Stimulated activated naive CD8-positive, alpha-beta T cell treated with anti-CD3 and anti-CD28 coated beads, Interleukin-15, Interleukin-2, amounts not matched to agents 100 ng/mL and 50 ng/mL, for 24 hours (primary cell): ENCODE results near the gene GNG8.
A peak's percentile ranks its signal among the peaks of the same experiment; 100 is the strongest.

Source experiments
- H3K27ac Mint-ChIP-seq: one replicate; pipeline ENCODE4 v1.8.0; 2021; ENCODE audit warnings: mild to moderate bottlenecking, mixed read lengths
- H3K27me3 Mint-ChIP-seq: one replicate; pipeline ENCODE4 v1.8.0; 2021; ENCODE audit warnings: mixed read lengths
- H3K36me3 Mint-ChIP-seq: one replicate; pipeline ENCODE4 v1.8.0; 2021; ENCODE audit warnings: low read depth, mixed read lengths
- H3K4me1 Mint-ChIP-seq: one replicate; pipeline ENCODE4 v1.8.0; 2021; ENCODE audit warnings: low read depth, mixed read lengths
- H3K4me3 Mint-ChIP-seq: one replicate; pipeline ENCODE4 v1.8.0; 2021; ENCODE audit warnings: mild to moderate bottlenecking, mixed read lengths
- H3K9me3 Mint-ChIP-seq: one replicate; pipeline ENCODE4 v1.8.0; 2021; ENCODE audit warnings: mixed read lengths

The GNG8 gene

GRCh38 chr19:46654621-46655152, 18.7 kb upstream of the GNG8 start:
- Mint-ChIP-seq H3K4me3 (no peak overlapping the region), H3K27me3 (peaks cover 50% of the 10 kb centered on the region), H3K36me3 (no peaks in the 10 kb centered on the region), H3K9me3 (no peaks in the 10 kb centered on the region), H3K4me1 (peaks cover 12% of the 10 kb centered on the region), H3K27ac (no peak overlapping the region)

- peaks cover 61% of the 10 kb centered on the region for H3K27me3 Mint-ChIP-seq
- H3K36me3 Mint-ChIP-seq, result peaks cover 6% of the 10 kb centered on the region
- no peak overlapping the region for H3K27ac Mint-ChIP-seq
- peaks cover 11% of the 10 kb centered on the region for H3K4me1 Mint-ChIP-seq
- H3K9me3 Mint-ChIP-seq, result no peaks in the 10 kb centered on the region
- peak overlapping the region; percentile 4 for H3K4me3 Mint-ChIP-seq
Observed at GRCh38 chr19:46650445-46650844, 14.4 kb upstream of the GNG8 start.

GRCh38 chr19:46648961-46649960, 13.3 kb upstream of the GNG8 start:
- Mint-ChIP-seq H3K4me1 (peaks cover 11% of the 10 kb centered on the region), H3K27ac (no peak overlapping the region), H3K27me3 (peaks cover 50% of the 10 kb centered on the region), H3K9me3 (no peaks in the 10 kb centered on the region), H3K4me3 (no peak overlapping the region), H3K36me3 (peaks cover 6% of the 10 kb centered on the region)

- Mint-ChIP-seq H3K4me1 (peaks cover 11% of the 10 kb centered on the region), H3K27me3 (peaks cover 47% of the 10 kb centered on the region)
Observed at GRCh38 chr19:46648060-46648960, 12.3 kb upstream of the GNG8 start.

GRCh38 chr19:46646402-46646801, 10.4 kb upstream of the GNG8 start:
- Mint-ChIP-seq H3K4me3 (no peak overlapping the region), H3K27me3 (peaks cover 41% of the 10 kb centered on the region), H3K27ac (no peak overlapping the region), H3K4me1 (peaks cover 11% of the 10 kb centered on the region), H3K36me3 (peaks cover 6% of the 10 kb centered on the region), H3K9me3 (no peaks in the 10 kb centered on the region)

More at GRCh38 chr19:46648060-46648960, 12.3 kb upstream of the GNG8 start:
- Mint-ChIP-seq H3K36me3 (peaks cover 6% of the 10 kb centered on the region), H3K4me3 (no peak overlapping the region), H3K9me3 (no peaks in the 10 kb centered on the region), H3K27ac (peak overlapping the region; percentile 75)

- Mint-ChIP-seq H3K27me3 (peaks cover 29% of the 10 kb centered on the region), H3K27ac (no peak overlapping the region), H3K36me3 (peaks cover 6% of the 10 kb centered on the region), H3K9me3 (no peaks in the 10 kb centered on the region), H3K4me1 (peaks cover 14% of the 10 kb centered on the region), H3K4me3 (no peak overlapping the region)
Observed at GRCh38 chr19:46644720-46645119, 8.7 kb upstream of the GNG8 start.

GRCh38 chr19:46640656-46641055, 4.7 kb upstream of the GNG8 start:
- Mint-ChIP-seq H3K27ac (no peak overlapping the region), H3K4me1 (peaks cover 8% of the 10 kb centered on the region), H3K27me3 (peaks cover 6% of the 10 kb centered on the region), H3K9me3 (no peaks in the 10 kb centered on the region), H3K4me3 (peak overlapping the region; percentile 25), H3K36me3 (no peaks in the 10 kb centered on the region)

GRCh38 chr19:46639358-46640182, 3.6 kb upstream of the GNG8 start:
- Mint-ChIP-seq H3K27ac (no peak overlapping the region), H3K4me1 (peaks cover 12% of the 10 kb centered on the region), H3K27me3 (peaks cover 3% of the 10 kb centered on the region), H3K4me3 (no peak overlapping the region), H3K9me3 (no peaks in the 10 kb centered on the region), H3K36me3 (no peaks in the 10 kb centered on the region)

GRCh38 chr19:46637224-46637623, 1.2 kb upstream of the GNG8 start:
- Mint-ChIP-seq H3K27ac (no peak overlapping the region), H3K4me1 (peaks cover 24% of the 10 kb centered on the region), H3K36me3 (peaks cover 6% of the 10 kb centered on the region)

GRCh38 chr19:46634656-46635218, 1.3 kb downstream of the GNG8 start:
- Mint-ChIP-seq H3K9me3 (no peaks in the 10 kb centered on the region), H3K36me3 (peaks cover 6% of the 10 kb centered on the region), H3K27me3 (no peaks in the 10 kb centered on the region), H3K4me3 (peak overlapping the region; percentile 77), H3K4me1 (peaks cover 18% of the 10 kb centered on the region), H3K27ac (no peak overlapping the region)

More at GRCh38 chr19:46637224-46637623, 1.2 kb upstream of the GNG8 start:
- Mint-ChIP-seq H3K4me3 (no peak overlapping the region), H3K27me3 (peaks cover 3% of the 10 kb centered on the region), H3K9me3 (no peaks in the 10 kb centered on the region)

- peak overlapping the region; percentile 50 for H3K27ac Mint-ChIP-seq
- H3K36me3 Mint-ChIP-seq, result peaks cover 6% of the 10 kb centered on the region
- peak overlapping the region; percentile 84 for H3K4me3 Mint-ChIP-seq
- H3K4me1 Mint-ChIP-seq, result peaks cover 17% of the 10 kb centered on the region
- no peaks in the 10 kb centered on the region for H3K9me3 Mint-ChIP-seq
- no peaks in the 10 kb centered on the region for H3K27me3 Mint-ChIP-seq
Observed at GRCh38 chr19:46634045-46634655, 1.9 kb downstream of the GNG8 start.

- no peaks in the 10 kb centered on the region for H3K27me3 Mint-ChIP-seq
- peak overlapping the region; percentile 41 for H3K27ac Mint-ChIP-seq
- H3K4me1 Mint-ChIP-seq, result peaks cover 19% of the 10 kb centered on the region
- peak overlapping the region; percentile 84 for H3K4me3 Mint-ChIP-seq
- peaks cover 6% of the 10 kb centered on the region for H3K36me3 Mint-ChIP-seq
- no peaks in the 10 kb centered on the region for H3K9me3 Mint-ChIP-seq
Observed at GRCh38 chr19:46633130-46633529, 2.9 kb downstream of the GNG8 start.

- no peak overlapping the region for H3K27ac Mint-ChIP-seq
- peaks cover 24% of the 10 kb centered on the region for H3K4me1 Mint-ChIP-seq
- H3K36me3 Mint-ChIP-seq, result peaks cover 6% of the 10 kb centered on the region
Observed at GRCh38 chr19:46631481-46631880, 4.5 kb downstream of the GNG8 start.

More at GRCh38 chr19:46631481-46631880, 4.5 kb downstream of the GNG8 start:
- no peak overlapping the region for H3K4me3 Mint-ChIP-seq
- no peaks in the 10 kb centered on the region for H3K27me3 Mint-ChIP-seq
- no peaks in the 10 kb centered on the region for H3K9me3 Mint-ChIP-seq
